HG02840 (cell line): ENCODE data around the gene DAZAP2.
"Not testable (repeated sequence)": the region's sequence is repeated elsewhere in the genome, so short reads cannot be mapped to it uniquely, and the experiment has no call there.

ENCODE experiments used
- ATAC-seq: cut with Tn5 transposase; IDR thresholded peaks from one replicate; pipeline ENCODE4 v1.9.1; 2021; ENCODE audit warnings: mild to moderate bottlenecking, moderate library complexity, moderate number of reproducible peaks; ENCODE audit not compliant: unreplicated experiment, low FRiP score

Gene DAZAP2

GRCh38 chr12:51216642-51217041, 22.0 kb upstream of the DAZAP2 start:
- ATAC-seq: no peak

GRCh38 chr12:51217133-51217967, 21.3 kb upstream of the DAZAP2 start:
- peak; percentile 35 for ATAC-seq

GRCh38 chr12:51217968-51218606, 20.5 kb upstream of the DAZAP2 start, which contains the start of gene POU6F1:
TSS of gene POU6F1 (minus strand) at chr12:51218062. CDS start at chr12:51206836, 11,226 bp downstream.
- peak; percentile 80 for ATAC-seq

- no peak for ATAC-seq
Observed at GRCh38 chr12:51218607-51219161, 19.9 kb upstream of the DAZAP2 start.

- no peak for ATAC-seq
Observed at GRCh38 chr12:51219322-51219721, 19.3 kb upstream of the DAZAP2 start.

- not testable (repeated sequence) for ATAC-seq
Observed at GRCh38 chr12:51219857-51220256, 18.8 kb upstream of the DAZAP2 start.

- no peak for ATAC-seq
Observed at GRCh38 chr12:51222461-51222860, 16.2 kb upstream of the DAZAP2 start.

- no peak for ATAC-seq
Observed at GRCh38 chr12:51224625-51225024, 14.0 kb upstream of the DAZAP2 start.

GRCh38 chr12:51225234-51225633, 13.4 kb upstream of the DAZAP2 start:
- ATAC-seq: no peak

- ATAC-seq: no peak
Observed at GRCh38 chr12:51225771-51226170, 12.9 kb upstream of the DAZAP2 start.

GRCh38 chr12:51227112-51227511, 11.5 kb upstream of the DAZAP2 start:
- ATAC-seq: not testable (repeated sequence)

GRCh38 chr12:51227962-51228361, 10.7 kb upstream of the DAZAP2 start:
- ATAC-seq: no peak

- no peak for ATAC-seq
Observed at GRCh38 chr12:51229116-51229809, 9.4 kb upstream of the DAZAP2 start.

- no peak for ATAC-seq
Observed at GRCh38 chr12:51232642-51233041, 6.0 kb upstream of the DAZAP2 start.

- no peak for ATAC-seq
Observed at GRCh38 chr12:51234530-51234929, 4.1 kb upstream of the DAZAP2 start.

- ATAC-seq: peak; percentile 2
Observed at GRCh38 chr12:51238037-51238509, 553 bp upstream of the DAZAP2 start.

- no peak for ATAC-seq
Observed at GRCh38 chr12:51240971-51241370, 2.3 kb downstream of the DAZAP2 start.

GRCh38 chr12:51242120-51242519, 3.5 kb downstream of the DAZAP2 start:
- no peak for ATAC-seq

- ATAC-seq: no peak
Observed at GRCh38 chr12:51242876-51243275, 4.2 kb downstream of the DAZAP2 start.

GRCh38 chr12:51244269-51244668, 5.6 kb downstream of the DAZAP2 start:
- ATAC-seq: no peak
